ENCODE data around the gene OPCML. TPM values are rescaled to one million over a fixed set of nuclear protein-coding genes. Genes with fewer than 3 reads are reported as not detected.

Gene OPCML
- total RNA-seq, 1 donor from 2014 or later: 4.6 TPM

GRCh38 chr11:132824642-132825041, 707.7 kb downstream of the OPCML start:
- Mint-ChIP-seq H3K4me1 (ENCODE audit: unreplicated experiment) (peaks cover 7% of the 10 kb centered on the region), H3K9me3 (no peaks in the 10 kb centered on the region), H3K27me3 (peaks cover 9% of the 10 kb centered on the region), H3K36me3 (no peaks in the 10 kb centered on the region), H3K27ac (no peak overlapping the region), H3K4me3 (no peak overlapping the region)
- no peak for DNase-seq (ENCODE audit: extremely low spot score, unreplicated experiment)
- TF ChIP-seq CTCF (conservative IDR thresholded peaks at IDR 0.05): no peak

- DNase-seq (ENCODE audit: extremely low spot score, unreplicated experiment): no peak
- no peak for TF ChIP-seq CTCF (conservative IDR thresholded peaks at IDR 0.05)
- no peak overlapping the region for H3K4me3 Mint-ChIP-seq
- H3K27ac Mint-ChIP-seq: no peak overlapping the region
- H3K36me3 Mint-ChIP-seq: no peaks in the 10 kb centered on the region
- no peaks in the 10 kb centered on the region for H3K9me3 Mint-ChIP-seq
- H3K27me3 Mint-ChIP-seq: peaks cover 9% of the 10 kb centered on the region
- peaks cover 7% of the 10 kb centered on the region for H3K4me1 Mint-ChIP-seq (ENCODE audit: unreplicated experiment)
These were observed 710.0 kb downstream of the OPCML start for GRCh38 chr11:132822276-132822675.

- Mint-ChIP-seq H3K9me3 (no peaks in the 10 kb centered on the region), H3K4me3 (no peak overlapping the region), H3K36me3 (no peaks in the 10 kb centered on the region), H3K27me3 (peaks cover 5% of the 10 kb centered on the region), H3K4me1 (ENCODE audit: unreplicated experiment) (peaks cover 7% of the 10 kb centered on the region), H3K27ac (no peak overlapping the region)
- no peak for DNase-seq (ENCODE audit: extremely low spot score, unreplicated experiment)
- TF ChIP-seq CTCF (conservative IDR thresholded peaks at IDR 0.05): no peak
These were observed 710.8 kb downstream of the OPCML start for GRCh38 chr11:132821499-132821898.

GRCh38 chr11:132821014-132821413, 711.3 kb downstream of the OPCML start:
- TF ChIP-seq CTCF (conservative IDR thresholded peaks at IDR 0.05): no peak
- H3K27ac Mint-ChIP-seq: no peak overlapping the region
- peaks cover 4% of the 10 kb centered on the region for H3K27me3 Mint-ChIP-seq
- no peak for DNase-seq (ENCODE audit: extremely low spot score, unreplicated experiment)
- no peak overlapping the region for H3K4me3 Mint-ChIP-seq
- no peaks in the 10 kb centered on the region for H3K36me3 Mint-ChIP-seq
- H3K4me1 Mint-ChIP-seq (ENCODE audit: unreplicated experiment): peaks cover 7% of the 10 kb centered on the region
- no peaks in the 10 kb centered on the region for H3K9me3 Mint-ChIP-seq

- no peaks in the 10 kb centered on the region for H3K9me3 Mint-ChIP-seq
- H3K4me1 Mint-ChIP-seq (ENCODE audit: unreplicated experiment): peaks cover 7% of the 10 kb centered on the region
- H3K36me3 Mint-ChIP-seq: no peaks in the 10 kb centered on the region
- H3K27me3 Mint-ChIP-seq: peaks cover 21% of the 10 kb centered on the region
- TF ChIP-seq CTCF (conservative IDR thresholded peaks at IDR 0.05): no peak
- H3K4me3 Mint-ChIP-seq: no peak overlapping the region
- H3K27ac Mint-ChIP-seq: no peak overlapping the region
- DNase-seq (ENCODE audit: extremely low spot score, unreplicated experiment): no peak
These were observed 713.4 kb downstream of the OPCML start for GRCh38 chr11:132818951-132819350.

- Mint-ChIP-seq H3K36me3 (no peaks in the 10 kb centered on the region), H3K27ac (no peak overlapping the region), H3K9me3 (no peaks in the 10 kb centered on the region), H3K4me3 (no peak overlapping the region), H3K27me3 (peaks cover 33% of the 10 kb centered on the region), H3K4me1 (ENCODE audit: unreplicated experiment) (peaks cover 7% of the 10 kb centered on the region)
- DNase-seq (ENCODE audit: extremely low spot score, unreplicated experiment): no peak
- TF ChIP-seq CTCF (conservative IDR thresholded peaks at IDR 0.05): no peak
These were observed 714.9 kb downstream of the OPCML start for GRCh38 chr11:132817387-132817786.

Data from type B pancreatic cell (in vitro differentiated cells).